Measurements from ENCODE around the gene KATNBL1.

- TF ChIP-seq CTCF (IDR thresholded peaks at IDR 0.05; ENCODE audit: insufficient read depth, low read length) = no peak
- no peak for TF ChIP-seq POLR2AphosphoS5 (IDR thresholded peaks at IDR 0.05; ENCODE audit: low read depth)
- TF ChIP-seq, protein P1, sequence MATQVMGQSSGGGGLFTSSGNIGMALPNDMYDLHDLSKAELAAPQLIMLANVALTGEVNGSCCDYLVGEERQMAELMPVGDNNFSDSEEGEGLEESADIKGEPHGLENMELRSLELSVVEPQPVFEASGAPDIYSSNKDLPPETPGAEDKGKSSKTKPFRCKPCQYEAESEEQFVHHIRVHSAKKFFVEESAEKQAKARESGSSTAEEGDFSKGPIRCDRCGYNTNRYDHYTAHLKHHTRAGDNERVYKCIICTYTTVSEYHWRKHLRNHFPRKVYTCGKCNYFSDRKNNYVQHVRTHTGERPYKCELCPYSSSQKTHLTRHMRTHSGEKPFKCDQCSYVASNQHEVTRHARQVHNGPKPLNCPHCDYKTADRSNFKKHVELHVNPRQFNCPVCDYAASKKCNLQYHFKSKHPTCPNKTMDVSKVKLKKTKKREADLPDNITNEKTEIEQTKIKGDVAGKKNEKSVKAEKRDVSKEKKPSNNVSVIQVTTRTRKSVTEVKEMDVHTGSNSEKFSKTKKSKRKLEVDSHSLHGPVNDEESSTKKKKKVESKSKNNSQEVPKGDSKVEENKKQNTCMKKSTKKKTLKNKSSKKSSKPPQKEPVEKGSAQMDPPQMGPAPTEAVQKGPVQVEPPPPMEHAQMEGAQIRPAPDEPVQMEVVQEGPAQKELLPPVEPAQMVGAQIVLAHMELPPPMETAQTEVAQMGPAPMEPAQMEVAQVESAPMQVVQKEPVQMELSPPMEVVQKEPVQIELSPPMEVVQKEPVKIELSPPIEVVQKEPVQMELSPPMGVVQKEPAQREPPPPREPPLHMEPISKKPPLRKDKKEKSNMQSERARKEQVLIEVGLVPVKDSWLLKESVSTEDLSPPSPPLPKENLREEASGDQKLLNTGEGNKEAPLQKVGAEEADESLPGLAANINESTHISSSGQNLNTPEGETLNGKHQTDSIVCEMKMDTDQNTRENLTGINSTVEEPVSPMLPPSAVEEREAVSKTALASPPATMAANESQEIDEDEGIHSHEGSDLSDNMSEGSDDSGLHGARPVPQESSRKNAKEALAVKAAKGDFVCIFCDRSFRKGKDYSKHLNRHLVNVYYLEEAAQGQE (IDR thresholded peaks at IDR 0.05; ENCODE audit: insufficient replicate concordance, low read depth) = no peak
- no peak for TF ChIP-seq SPI1 (IDR thresholded peaks at IDR 0.05; ENCODE audit: borderline replicate concordance, low read depth)
Measured at GRCh38 chr15:34239151-34239808, 29.4 kb upstream of the KATNBL1 start.
